Lung (tissue), 12 donors: ENCODE measurements around the gene EIF3I. TPM values are rescaled to one million over a fixed set of nuclear protein-coding genes. Genes with fewer than 3 reads are reported as not detected.

ENCODE experiments used
- ATAC-seq: fragments of 200-7000 bp; cut with Tn5 transposase; one replicate; pipeline ENCODE4 v1.9.1; 2020; ENCODE audit warnings: moderate number of reproducible peaks; ENCODE audit not compliant: insufficient read depth, low FRiP score
- DNase-seq, 3 donors: peaks; one replicate each; pipeline ENCODE4 v3.0.0-alpha.2; 2013 to 2017
- H3K27ac ChIP-seq, 2 donors: one replicate each; pipeline ENCODE4 v1.5.1; 2013; ENCODE audit warnings: mild to moderate bottlenecking in 2 of 2, moderate library complexity in 2 of 2, control low read depth in 1 of 2, inconsistent platforms in 1 of 2, low read depth in 1 of 2, low read length in 1 of 2
- H3K27me3 ChIP-seq, 3 donors: one replicate each; pipeline ENCODE4 v1.5.1; 2013; ENCODE audit warnings: low read length in 2 of 3; ENCODE audit not compliant: control insufficient read depth in 3 of 3, insufficient read depth in 3 of 3
- H3K36me3 ChIP-seq, 4 donors: one replicate each; pipeline ENCODE4 v1.5.1; 2013; ENCODE audit warnings: low read length in 4 of 4, mild to moderate bottlenecking in 1 of 4, moderate library complexity in 1 of 4; ENCODE audit not compliant: control insufficient read depth in 4 of 4, insufficient read depth in 4 of 4
- H3K4me1 ChIP-seq, 5 donors: one replicate each; pipeline ENCODE4 v1.5.1; 2013; ENCODE audit warnings: low read length in 5 of 5, mild to moderate bottlenecking in 2 of 5, moderate library complexity in 1 of 5; ENCODE audit not compliant: control insufficient read depth in 5 of 5, insufficient read depth in 5 of 5
- H3K4me3 ChIP-seq: one replicate; pipeline ENCODE4 v1.5.1; 2013; ENCODE audit warnings: mild to moderate bottlenecking, control low read depth, moderate library complexity
- H3K9ac ChIP-seq, 2 donors: one replicate each; pipeline ENCODE4 v1.5.1; 2013; ENCODE audit warnings: low read length in 2 of 2, control low read depth in 1 of 2; ENCODE audit not compliant: insufficient read depth in 1 of 2
- H3K9me3 ChIP-seq, 4 donors: one replicate each; pipeline ENCODE4 v1.5.1; 2013; ENCODE audit warnings: low read length in 3 of 4, mild to moderate bottlenecking in 1 of 4, moderate library complexity in 1 of 4; ENCODE audit not compliant: control insufficient read depth in 4 of 4, insufficient read depth in 3 of 4
- WGBS, 2 donors: extraction: QIAGEN DNeasy Blood & Tissue Kit; methylation state at CpG; one replicate each; pipeline ENCODE4 v1.1.7; 2013; 5-methylcytosine and 5-hydroxymethylcytosine counted together
- polyA plus RNA-seq, 2 donors: library from polyadenylated mRNA; stranded (reverse); fragments of 200-250 nt; gene quantifications; one replicate each; pipeline ENCODE4 v1.2.1, GENCODE V29; 2013
- total RNA-seq, 2 donors: library from RNA; depleted of rRNA in 1 of 2; stranded (reverse); fragments of >200 nt in 1 of 2; gene quantifications; one replicate each; pipeline ENCODE4 v1.2.1, GENCODE V29; 2014 to 2021
- TF ChIP-seq, protein P1 (sequence below): IDR thresholded peaks from 2 replicates; pipeline ENCODE4 v1.5.1; 2012; ENCODE audit warnings: mild to moderate bottlenecking; ENCODE audit errors: control extremely low read depth, extremely low read depth
- donor health status: control.
- donor health status: control.
- donor health status: Bipolar disorder and iron deficiency.
- donor health status: healthy.
- donor health status: DM: yes; HTN: yes; CAD: no.

EIF3I gene
- total and polyA plus RNA-seq, 4 donors = 81.0 to 255 (median 185) TPM

DNA sequence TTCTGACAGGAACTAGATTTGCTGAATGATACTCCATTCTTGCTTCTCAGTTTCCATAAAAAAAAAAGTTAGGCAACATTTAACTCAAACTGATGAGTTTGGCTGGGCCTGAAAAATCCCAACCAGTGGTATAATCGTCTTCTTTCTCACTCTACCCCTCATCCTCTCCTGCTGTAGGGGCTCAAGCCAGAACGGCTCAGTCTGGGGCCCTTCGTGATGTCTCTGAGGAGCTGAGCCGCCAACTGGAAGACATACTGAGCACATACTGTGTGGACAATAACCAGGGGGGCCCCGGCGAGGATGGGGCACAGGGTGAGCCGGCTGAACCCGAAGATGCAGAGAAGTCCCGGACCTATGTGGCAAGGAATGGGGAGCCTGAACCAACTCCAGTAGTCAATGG lies 41.1 kb upstream of the EIF3I start:
- Histone ChIP-seq H3K4me3 (no peak overlapping the region), H3K27me3 (no peaks in the 10 kb centered on the region), H3K36me3 (peaks cover 4 to 20% (median 17%) of the 10 kb centered on the region in 4 donors), H3K9me3 (no peaks in the 10 kb centered on the region), H3K9ac (peak overlapping the region; percentile 69 to 82), H3K4me1 (peaks cover 2 to 23% (median 12%) of the 10 kb centered on the region in 5 donors), H3K27ac (peak overlapping the region in 1 of 2 donors; percentile 6)
- DNase-seq (no peak), ATAC-seq (no peak)
- TF ChIP-seq, protein P1, sequence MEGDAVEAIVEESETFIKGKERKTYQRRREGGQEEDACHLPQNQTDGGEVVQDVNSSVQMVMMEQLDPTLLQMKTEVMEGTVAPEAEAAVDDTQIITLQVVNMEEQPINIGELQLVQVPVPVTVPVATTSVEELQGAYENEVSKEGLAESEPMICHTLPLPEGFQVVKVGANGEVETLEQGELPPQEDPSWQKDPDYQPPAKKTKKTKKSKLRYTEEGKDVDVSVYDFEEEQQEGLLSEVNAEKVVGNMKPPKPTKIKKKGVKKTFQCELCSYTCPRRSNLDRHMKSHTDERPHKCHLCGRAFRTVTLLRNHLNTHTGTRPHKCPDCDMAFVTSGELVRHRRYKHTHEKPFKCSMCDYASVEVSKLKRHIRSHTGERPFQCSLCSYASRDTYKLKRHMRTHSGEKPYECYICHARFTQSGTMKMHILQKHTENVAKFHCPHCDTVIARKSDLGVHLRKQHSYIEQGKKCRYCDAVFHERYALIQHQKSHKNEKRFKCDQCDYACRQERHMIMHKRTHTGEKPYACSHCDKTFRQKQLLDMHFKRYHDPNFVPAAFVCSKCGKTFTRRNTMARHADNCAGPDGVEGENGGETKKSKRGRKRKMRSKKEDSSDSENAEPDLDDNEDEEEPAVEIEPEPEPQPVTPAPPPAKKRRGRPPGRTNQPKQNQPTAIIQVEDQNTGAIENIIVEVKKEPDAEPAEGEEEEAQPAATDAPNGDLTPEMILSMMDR = no peak
- 79 to 81% methylated on average over 9 of the region's 9 CpGs for WGBS, 2 donors

DNA sequence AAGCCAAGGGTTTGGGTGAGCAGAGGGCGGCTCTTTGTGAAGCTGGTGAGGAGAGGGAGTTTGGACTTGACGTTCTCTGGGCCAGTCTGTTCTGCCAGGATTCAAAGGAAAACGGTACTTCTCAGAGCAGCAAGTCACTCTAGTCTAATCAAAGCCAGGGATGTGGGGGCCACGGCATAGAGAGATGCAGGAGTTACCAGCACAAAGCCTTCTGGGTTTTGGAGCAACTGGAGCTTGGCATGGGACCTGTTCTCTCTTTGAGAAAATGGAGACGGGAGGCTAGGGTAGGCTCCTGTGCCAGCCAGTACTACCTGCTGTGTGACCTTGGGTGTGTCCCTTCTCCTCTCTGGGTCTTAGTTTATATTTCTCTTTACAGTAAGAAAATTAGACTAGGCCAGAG lies 40.6 kb upstream of the EIF3I start:
- Histone ChIP-seq H3K27me3 (no peaks in the 10 kb centered on the region), H3K4me1 (peaks cover 2 to 23% (median 12%) of the 10 kb centered on the region in 5 donors), H3K9me3 (no peaks in the 10 kb centered on the region), H3K27ac (no peak overlapping the region), H3K36me3 (peaks cover 4 to 25% (median 19%) of the 10 kb centered on the region in 4 donors), H3K4me3 (no peak overlapping the region), H3K9ac (no peak overlapping the region)
- no peak for ATAC-seq
- TF ChIP-seq, protein P1 = no peak
- DNase-seq = no peak
- WGBS, 2 donors = 85 to 92% methylated on average over 5 of the region's 5 CpGs

DNA sequence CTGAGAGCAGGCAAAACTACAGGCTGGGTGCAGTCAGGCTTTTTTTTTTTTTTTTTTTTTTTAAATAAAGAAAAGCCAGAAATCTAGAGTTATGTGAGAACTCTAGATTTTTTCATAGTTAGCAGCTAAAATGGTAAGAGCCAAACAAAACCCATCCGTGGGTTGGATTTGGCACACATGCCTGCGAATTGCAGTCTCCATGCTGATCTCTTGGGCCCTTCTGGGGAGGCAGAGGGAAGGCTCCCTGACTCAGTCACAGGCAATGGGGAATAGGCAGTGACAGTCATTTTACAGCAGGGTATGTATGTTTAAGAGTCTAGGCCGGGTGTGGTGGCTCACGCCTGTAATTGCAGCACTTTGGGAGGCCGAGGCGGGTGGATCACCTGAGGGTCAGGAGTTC lies 40.1 kb upstream of the EIF3I start:
- H3K36me3 ChIP-seq = peaks cover 4 to 28% (median 20%) of the 10 kb centered on the region in 4 donors
- 92 to 95% methylated on average over 6 of the region's 6 CpGs for WGBS, 2 donors

More for the DNA sequence above, 40.1 kb upstream of the EIF3I start:
- no peak for ATAC-seq
- Histone ChIP-seq H3K9ac (no peak overlapping the region), H3K27ac (no peak overlapping the region), H3K4me1 (peaks cover 2 to 23% (median 12%) of the 10 kb centered on the region in 5 donors), H3K4me3 (no peak overlapping the region), H3K9me3 (no peaks in the 10 kb centered on the region), H3K27me3 (no peaks in the 10 kb centered on the region)
- TF ChIP-seq, protein P1 = no peak
- DNase-seq = no peak
